PC-3 (cell line): Measurements from ENCODE around the gene GSTM4.

ENCODE experiments used
- CTCF ChIP-seq: fragments of 300-600 bp; sonication (generic); conservative IDR thresholded peaks from 2 replicates; pipeline ENCODE4 v1.5.1; 2017; ENCODE audit warnings: antibody characterized with exemption, low read depth, mild to moderate bottlenecking, low read length
- EZH2 ChIP-seq: fragments of 300-600 bp; sonication (generic); IDR thresholded peaks from one replicate; pipeline ENCODE4 v1.6.1; 2017; ENCODE audit warnings: antibody characterized with exemption, mild to moderate bottlenecking, low read length; ENCODE audit not compliant: unreplicated experiment

- TF ChIP-seq CTCF, result no peak
- no peak for TF ChIP-seq EZH2
Measured at GRCh38 chr1:109667452-109668122, 11.7 kb downstream of the GSTM4 start, which contains the start of gene GSTM2.
